GM12865 (cell line): Measurements from ENCODE around the gene VPS41.

Experiments
- DNase-seq: peaks from one replicate; pipeline ENCODE4 v3.0.0; 2010; ENCODE audit warnings: low read depth
- H3K4me3 ChIP-seq: 2 replicates; pipeline ENCODE4 v1.5.1; 2011; ENCODE audit warnings: mild to moderate bottlenecking, low read depth, low read length, control low read depth
- CTCF ChIP-seq: IDR thresholded peaks from 2 replicates; pipeline ENCODE4 v1.5.1; 2011; ENCODE audit warnings: low read length, control low read depth, low read depth, inconsistent platforms; ENCODE audit not compliant: insufficient read depth; ENCODE audit errors: missing control alignments

The VPS41 gene

DNA sequence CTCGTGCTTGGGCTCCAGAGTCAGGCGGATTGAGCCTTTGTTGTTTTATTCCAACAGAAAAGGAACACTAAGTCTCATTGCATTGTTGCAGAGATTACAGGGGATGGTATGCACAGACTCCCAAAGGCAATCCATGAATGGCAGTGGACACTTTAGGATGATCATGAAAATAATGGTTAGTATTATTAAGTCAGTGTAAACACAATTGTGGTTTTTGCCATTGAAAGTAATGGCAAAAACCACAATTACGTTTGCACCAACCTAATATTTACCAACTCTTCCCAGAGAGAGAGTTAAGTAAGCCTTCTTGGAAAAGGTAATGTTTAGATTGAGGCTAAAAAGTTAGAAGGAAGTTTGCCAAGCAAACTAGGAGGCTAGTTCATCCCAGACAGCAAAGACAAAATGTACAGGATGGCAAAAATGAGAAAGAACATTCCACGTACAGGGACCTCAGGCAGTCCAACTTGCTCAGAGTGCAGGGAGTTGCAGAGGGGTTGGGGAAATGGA, 204.9 kb downstream of the VPS41 start:
- no peak for TF ChIP-seq CTCF
- DNase-seq = no peak

DNA sequence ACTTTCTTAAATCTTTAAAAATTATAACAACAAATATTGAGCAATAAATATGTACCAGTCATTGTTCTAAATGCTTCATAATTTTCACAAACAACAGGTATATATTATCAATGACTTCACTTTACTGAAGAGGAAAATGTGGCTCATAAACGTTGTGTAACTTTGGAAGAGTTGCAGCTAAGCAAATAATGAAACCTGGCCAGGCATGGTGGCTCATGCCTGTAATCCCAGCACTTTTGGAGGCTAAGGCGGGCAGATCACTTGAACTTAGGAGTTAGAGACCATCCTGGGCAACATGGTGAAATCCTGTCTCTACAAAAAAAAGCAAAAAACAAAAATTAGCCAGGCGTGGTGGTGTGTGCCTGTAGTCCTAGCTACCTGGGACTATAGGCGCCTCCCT, 205.9 kb downstream of the VPS41 start:
- no peak overlapping the region for H3K4me3 ChIP-seq
- DNase-seq = no peak
- TF ChIP-seq CTCF = no peak

More for the DNA sequence above, 204.9 kb downstream of the VPS41 start:
- H3K4me3 ChIP-seq = no peak overlapping the region

GRCh38 chr7:38702002-38702535, 206.9 kb downstream of the VPS41 start:
- H3K4me3 ChIP-seq = no peak overlapping the region
- no peak for TF ChIP-seq CTCF
- DNase-seq = no peak

- no peak for TF ChIP-seq CTCF
- no peak for DNase-seq
- H3K4me3 ChIP-seq = no peak overlapping the region
These were observed 208.9 kb downstream of the VPS41 start for GRCh38 chr7:38700116-38700515.

GRCh38 chr7:38699471-38699870, 209.5 kb downstream of the VPS41 start:
- no peak overlapping the region for H3K4me3 ChIP-seq
- TF ChIP-seq CTCF = no peak
- DNase-seq = no peak

- DNase-seq = no peak
- H3K4me3 ChIP-seq = no peak overlapping the region
- no peak for TF ChIP-seq CTCF
These were observed 214.7 kb downstream of the VPS41 start for GRCh38 chr7:38694326-38694725.

- TF ChIP-seq CTCF = no peak
- H3K4me3 ChIP-seq = no peak overlapping the region
- no peak for DNase-seq
These were observed 222.1 kb downstream of the VPS41 start for GRCh38 chr7:38686888-38687287.
